ENCODE data around the gene TMEM80.

DNA sequence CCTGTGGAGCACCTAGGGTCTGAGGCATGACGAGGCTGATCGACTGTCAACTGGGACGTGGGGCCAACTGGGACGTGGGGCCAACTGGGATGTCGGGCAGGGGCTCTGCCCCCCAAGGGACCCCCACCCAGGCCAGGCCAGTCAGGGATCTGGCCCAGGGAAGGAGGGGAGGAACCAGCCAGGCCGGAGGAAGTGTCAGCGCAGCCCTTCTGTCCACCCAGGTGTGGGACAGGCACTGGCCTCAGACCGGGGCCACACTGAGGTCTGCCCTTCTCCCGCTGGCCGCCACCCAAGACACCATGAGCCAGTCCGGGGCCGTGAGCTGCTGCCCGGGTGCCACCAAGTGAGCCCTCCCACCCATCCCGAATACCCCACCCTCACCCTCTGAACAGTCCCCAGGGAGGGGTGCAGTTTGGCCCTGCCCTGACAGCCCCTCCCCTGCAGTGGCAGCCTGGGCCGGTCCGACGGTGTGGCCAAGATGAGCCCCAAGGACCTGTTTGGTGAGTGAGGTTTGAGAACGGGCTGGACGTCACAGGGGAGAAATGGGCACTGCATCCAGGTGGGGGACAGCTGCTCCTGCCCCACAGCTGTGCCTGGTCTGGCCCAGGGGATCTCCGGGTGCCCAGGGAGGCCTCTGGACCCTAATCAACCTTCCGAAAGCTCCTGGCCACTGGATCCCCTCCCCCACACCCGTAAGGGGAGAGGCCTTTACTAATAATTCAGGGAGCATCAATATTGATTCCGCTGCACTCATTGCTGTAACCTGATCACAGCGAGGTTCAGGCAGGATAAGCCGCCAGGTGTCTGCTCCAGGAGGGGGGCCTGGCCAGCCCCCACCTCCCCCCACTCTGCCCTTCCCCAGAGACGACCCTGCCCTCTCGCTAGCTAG, 13.7 kb downstream of the TMEM80 start:
- TF ChIP-seq, protein P1, sequence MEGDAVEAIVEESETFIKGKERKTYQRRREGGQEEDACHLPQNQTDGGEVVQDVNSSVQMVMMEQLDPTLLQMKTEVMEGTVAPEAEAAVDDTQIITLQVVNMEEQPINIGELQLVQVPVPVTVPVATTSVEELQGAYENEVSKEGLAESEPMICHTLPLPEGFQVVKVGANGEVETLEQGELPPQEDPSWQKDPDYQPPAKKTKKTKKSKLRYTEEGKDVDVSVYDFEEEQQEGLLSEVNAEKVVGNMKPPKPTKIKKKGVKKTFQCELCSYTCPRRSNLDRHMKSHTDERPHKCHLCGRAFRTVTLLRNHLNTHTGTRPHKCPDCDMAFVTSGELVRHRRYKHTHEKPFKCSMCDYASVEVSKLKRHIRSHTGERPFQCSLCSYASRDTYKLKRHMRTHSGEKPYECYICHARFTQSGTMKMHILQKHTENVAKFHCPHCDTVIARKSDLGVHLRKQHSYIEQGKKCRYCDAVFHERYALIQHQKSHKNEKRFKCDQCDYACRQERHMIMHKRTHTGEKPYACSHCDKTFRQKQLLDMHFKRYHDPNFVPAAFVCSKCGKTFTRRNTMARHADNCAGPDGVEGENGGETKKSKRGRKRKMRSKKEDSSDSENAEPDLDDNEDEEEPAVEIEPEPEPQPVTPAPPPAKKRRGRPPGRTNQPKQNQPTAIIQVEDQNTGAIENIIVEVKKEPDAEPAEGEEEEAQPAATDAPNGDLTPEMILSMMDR (tag by site-specific recombination; IDR thresholded peaks at IDR 0.05) = no peak
- no peak for TF ChIP-seq ZBTB26 (tag by site-specific recombination; optimal IDR thresholded peaks at IDR 0.05)
